ENCODE measurements around the gene OXT. TPM values are rescaled to one million over a fixed set of nuclear protein-coding genes. Genes with fewer than 3 reads are reported as not detected.

Gene OXT
- total and polyA plus RNA-seq, 2 of the 13 experiments (the other 11 are each of a cell fraction or from before 2014, with no cell fraction given), result not detected

- TF ChIP-seq FOXO4 (CRISPR knock-in tag; conservative IDR thresholded peaks at IDR 0.05) (0 out of 2 replicates have a peak, but pooled peaks have one; percentile 89), TEAD3 (CRISPR knock-in tag; optimal IDR thresholded peaks at IDR 0.05; ENCODE audit: borderline replicate concordance) (peak; percentile 22), PITX1 (CRISPR knock-in tag; IDR thresholded peaks at IDR 0.05) (0 out of 2 replicates have a peak, but pooled peaks have one; percentile 39), FOXK2 (IDR thresholded peaks at IDR 0.05) (no peak), ZNF543 (CRISPR knock-in tag; IDR thresholded peaks at IDR 0.05) (0 out of 2 replicates have a peak, but pooled peaks have one; percentile 3), U2AF1 (optimal IDR thresholded peaks at IDR 0.05; ENCODE audit: low read depth, low read length) (no peak), EEA1 (CRISPR knock-in tag; IDR thresholded peaks at IDR 0.05; ENCODE audit: borderline replicate concordance) (peak; percentile 25; the same call in 1 of the 2 replicates), ZSCAN31 (CRISPR knock-in tag; IDR thresholded peaks at IDR 0.05; ENCODE audit: low read depth) (no peak), BHLHE40 (IDR thresholded peaks at IDR 0.05; ENCODE audit: low read length) (no peak), FOXC1 (CRISPR knock-in tag; IDR thresholded peaks at IDR 0.05; ENCODE audit: borderline replicate concordance) (0 out of 2 replicates have a peak, but pooled peaks have one; percentile 38), ZNF570 (CRISPR knock-in tag; IDR thresholded peaks at IDR 0.05; ENCODE audit: borderline replicate concordance) (0 out of 2 replicates have a peak, but pooled peaks have one; percentile 14), IRF2 (CRISPR knock-in tag; IDR thresholded peaks at IDR 0.05) (no peak), ZNF292 (CRISPR knock-in tag; IDR thresholded peaks at IDR 0.05; ENCODE audit: borderline replicate concordance, low read depth) (peak; percentile 37; the same call in 1 of the 2 replicates), ZNF607 (CRISPR knock-in tag; IDR thresholded peaks at IDR 0.05; ENCODE audit: borderline replicate concordance) (0 out of 2 replicates have a peak, but pooled peaks have one; percentile 2), ZNF468 (CRISPR knock-in tag; IDR thresholded peaks at IDR 0.05) (no peak), MIER2 (CRISPR knock-in tag; IDR thresholded peaks at IDR 0.05) (peak; percentile 55; the same call in 1 of the 2 replicates), SNRNP70 (IDR thresholded peaks at IDR 0.05; ENCODE audit: low read depth, low read length) (no peak), MEIS1 (CRISPR knock-in tag; IDR thresholded peaks at IDR 0.05; ENCODE audit: borderline replicate concordance) (no peak), RAD51 (IDR thresholded peaks at IDR 0.05; ENCODE audit: borderline replicate concordance) (no peak), ZNF660 (CRISPR knock-in tag; IDR thresholded peaks at IDR 0.05; ENCODE audit: borderline replicate concordance, low read depth) (no peak), NFKB2 (CRISPR knock-in tag; IDR thresholded peaks at IDR 0.05; ENCODE audit: borderline replicate concordance) (peak; percentile 31; the same call in 1 of the 2 replicates), NFKBIZ (CRISPR knock-in tag; IDR thresholded peaks at IDR 0.05) (no peak), PAF1 (CRISPR knock-in tag; IDR thresholded peaks at IDR 0.05) (no peak), IKZF4 (CRISPR knock-in tag; IDR thresholded peaks at IDR 0.05; ENCODE audit: borderline replicate concordance, low read depth, not compliant biosample characterization) (no peak), ZKSCAN5 (CRISPR knock-in tag; IDR thresholded peaks at IDR 0.05) (no peak)
- TF ChIP-seq, protein P1, sequence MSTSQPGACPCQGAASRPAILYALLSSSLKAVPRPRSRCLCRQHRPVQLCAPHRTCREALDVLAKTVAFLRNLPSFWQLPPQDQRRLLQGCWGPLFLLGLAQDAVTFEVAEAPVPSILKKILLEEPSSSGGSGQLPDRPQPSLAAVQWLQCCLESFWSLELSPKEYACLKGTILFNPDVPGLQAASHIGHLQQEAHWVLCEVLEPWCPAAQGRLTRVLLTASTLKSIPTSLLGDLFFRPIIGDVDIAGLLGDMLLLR (CRISPR knock-in tag; IDR thresholded peaks at IDR 0.05), result 0 out of 2 replicates have a peak, but pooled peaks have one; percentile 20
- TF ChIP-seq, protein P2, sequence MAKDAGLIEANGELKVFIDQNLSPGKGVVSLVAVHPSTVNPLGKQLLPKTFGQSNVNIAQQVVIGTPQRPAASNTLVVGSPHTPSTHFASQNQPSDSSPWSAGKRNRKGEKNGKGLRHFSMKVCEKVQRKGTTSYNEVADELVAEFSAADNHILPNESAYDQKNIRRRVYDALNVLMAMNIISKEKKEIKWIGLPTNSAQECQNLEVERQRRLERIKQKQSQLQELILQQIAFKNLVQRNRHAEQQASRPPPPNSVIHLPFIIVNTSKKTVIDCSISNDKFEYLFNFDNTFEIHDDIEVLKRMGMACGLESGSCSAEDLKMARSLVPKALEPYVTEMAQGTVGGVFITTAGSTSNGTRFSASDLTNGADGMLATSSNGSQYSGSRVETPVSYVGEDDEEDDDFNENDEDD (CRISPR knock-in tag; IDR thresholded peaks at IDR 0.05; ENCODE audit: borderline replicate concordance), result no peak
Observed at GRCh38 chr20:3101737-3102574, 30.5 kb downstream of the OXT start (continued).
